ENCODE data around the gene RFX2.

DNA sequence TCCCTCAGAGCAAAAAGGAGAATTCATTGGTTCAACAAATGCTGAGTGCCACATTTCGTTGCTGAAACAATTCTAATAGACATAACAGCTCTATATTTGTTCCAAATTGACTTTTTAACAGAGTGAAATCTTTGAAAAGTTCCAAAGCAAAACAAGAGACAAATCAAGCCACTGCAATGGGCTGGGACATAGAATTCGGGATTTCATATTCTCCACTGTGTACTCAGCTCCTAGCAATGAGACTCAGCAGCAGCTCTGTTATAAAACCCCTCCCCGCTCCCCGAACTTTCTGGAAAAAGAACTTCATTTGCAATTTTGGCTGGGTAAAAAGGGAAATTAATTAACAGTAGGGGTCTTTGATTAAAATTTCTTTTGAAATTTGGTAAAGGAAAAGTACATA, 11.3 kb downstream of the RFX2 start:
- no peak for TF ChIP-seq ZNF274 (IDR thresholded peaks at IDR 0.05; ENCODE audit: low read depth, low read length)
- TF ChIP-seq YY1 (IDR thresholded peaks at IDR 0.05; ENCODE audit: insufficient read depth, insufficient read length) = no peak
- TF ChIP-seq SUZ12 (IDR thresholded peaks at IDR 0.05; ENCODE audit: extremely low read depth, insufficient read depth, insufficient read length) = no peak

Measured in NT2/D1 (cell line).